ENCODE results near the gene CSTF1. TPM values are rescaled to one million over a fixed set of nuclear protein-coding genes. Genes with fewer than 3 reads are reported as not detected.

CSTF1 gene
- total and polyA plus RNA-seq, 2 of the 4 experiments (the other 2 are of a cell fraction) = 48.8 to 105 TPM

GRCh38 chr20:56417402-56417801, 25.0 kb downstream of the CSTF1 start (continued):
- no peak for TF ChIP-seq BHLHE40 (IDR thresholded peaks at IDR 0.05; ENCODE audit: low read depth, low read length)
- TF ChIP-seq ELK1 (IDR thresholded peaks at IDR 0.05; ENCODE audit: borderline replicate concordance, low read depth, low read length) = no peak
- TF ChIP-seq CHD1 (IDR thresholded peaks at IDR 0.05; ENCODE audit: low read depth, low read length) = no peak

- H3K4ac ChIP-seq (ENCODE audit: low read depth, low read length) = peak overlapping the region; percentile 88
- peaks cover 41% of the 10 kb centered on the region for H3K4me1 ChIP-seq (ENCODE audit: control insufficient read depth, insufficient read depth, low read length)
- H4K5ac ChIP-seq (ENCODE audit: low read depth, low read length) = peak overlapping the region; percentile 75; the same call in 1 of the 2 replicates
- ATAC-seq (ENCODE audit: low read depth) (no peak), DNase-seq (peak; percentile 58)
- H3K4me3 ChIP-seq (ENCODE audit: insufficient read depth, low read depth, low read length) = no peak overlapping the region
- H3K18ac ChIP-seq (ENCODE audit: low read depth, low read length) = peak overlapping the region; percentile 74
- no TSS peak for BruUV-seq (replicated peaks)
- peak overlapping the region; percentile 5; the same call in 1 of the 2 replicates for H3K4me2 ChIP-seq (ENCODE audit: low read depth, low read length)
- H3K14ac ChIP-seq (replicated peaks; ENCODE audit: low read depth, low read length) = peak overlapping the region; percentile 91
- WGBS, 2 experiments (ENCODE audit: extremely low coverage in 2 of 2, insufficient read length in 1 of 2) = 100% methylated on average over 1 of the region's 4 CpGs; no CpG with 5 or more reads in 1 of the 2 experiments
- in situ Hi-C loops (cut with MboI; ENCODE audit: low sequenced_read_pairs) = no loop called here
- peak overlapping the region; percentile 72 to 94 for H4K8ac ChIP-seq (ENCODE audit: low read depth in 2 of 2, low read length in 2 of 2)
- ChIA-PET POLR2A (ENCODE audit: unreplicated experiment) (interaction anchor here (1.9 kb wide), 1 partner anchor 11 kb away, joined by 7 read pairs; no protein-coding TSS in a partner anchor), CTCF (interaction anchor here (1.0 to 1.6 kb wide), 3 partner anchors 10 to 17 kb away, joined by 3 to 4 read pairs (median 3); no protein-coding TSS in a partner anchor)
- intact Hi-C loops (cut with micrococcal nuclease) = no loop called here
- no peaks in the 10 kb centered on the region for H3K27me3 ChIP-seq (ENCODE audit: control insufficient read depth, insufficient read depth, low read length)
- peak overlapping the region; percentile 29 for H2AK9ac ChIP-seq (replicated peaks; ENCODE audit: low read depth, low read length, poor library complexity)
- H3K56ac ChIP-seq (ENCODE audit: extremely low read depth, insufficient read depth, low read length) = peak overlapping the region; percentile 40; the same call in 1 of the 2 replicates
- H2AFZ ChIP-seq (replicated peaks; ENCODE audit: low read length, poor library complexity) = peak overlapping the region; percentile 15
- H3K9ac ChIP-seq (ENCODE audit: low read depth, low read length) = no peak overlapping the region
- H3K9me1 ChIP-seq (ENCODE audit: insufficient read depth, low read length) = peaks cover 36% of the 10 kb centered on the region
- H3K27ac ChIP-seq (ENCODE audit: insufficient read depth, low read length) = peak overlapping the region; percentile 89
- dilution Hi-C loops (cut with HindIII; ENCODE audit: low sequenced_read_pairs, unreplicated experiment) = no loop called here
- peak overlapping the region; percentile 86 for H2BK5ac ChIP-seq (ENCODE audit: low read depth, low read length, poor library complexity, severe bottlenecking)
- peaks cover 23% of the 10 kb centered on the region for H3K36me3 ChIP-seq (ENCODE audit: control insufficient read depth, insufficient read depth, low read length)
- H3K9me3 ChIP-seq (ENCODE audit: control insufficient read depth, insufficient read depth, low read length) = no peaks in the 10 kb centered on the region
- peak overlapping the region; percentile 94 for H2BK120ac ChIP-seq (ENCODE audit: low read depth, low read length)
- no peaks in the 10 kb centered on the region for H4K20me1 ChIP-seq (ENCODE audit: insufficient read depth, low read length)
- H2AK5ac ChIP-seq (ENCODE audit: low read depth, low read length) = peak overlapping the region; percentile 95
- peak overlapping the region; percentile 96 for H2BK20ac ChIP-seq (ENCODE audit: low read depth, low read length)
- peak overlapping the region; percentile 84 for H4K91ac ChIP-seq (ENCODE audit: insufficient read depth, low read depth, low read length)
- peaks cover 31 to 66% of the 10 kb centered on the region in 2 experiments for H3K79me1 ChIP-seq (ENCODE audit: low read depth in 1 of 2, low read length in 2 of 2)
- peak overlapping the region; percentile 94 for H2BK15ac ChIP-seq (ENCODE audit: low read depth, low read length)
- H3K23ac ChIP-seq (ENCODE audit: low read depth, low read length) = peak overlapping the region; percentile 85; the same call in 1 of the 2 replicates
- TF ChIP-seq NFE2L2 (IDR thresholded peaks at IDR 0.05; ENCODE audit: low read depth, low read length) = no peak
- TF ChIP-seq, protein P1, sequence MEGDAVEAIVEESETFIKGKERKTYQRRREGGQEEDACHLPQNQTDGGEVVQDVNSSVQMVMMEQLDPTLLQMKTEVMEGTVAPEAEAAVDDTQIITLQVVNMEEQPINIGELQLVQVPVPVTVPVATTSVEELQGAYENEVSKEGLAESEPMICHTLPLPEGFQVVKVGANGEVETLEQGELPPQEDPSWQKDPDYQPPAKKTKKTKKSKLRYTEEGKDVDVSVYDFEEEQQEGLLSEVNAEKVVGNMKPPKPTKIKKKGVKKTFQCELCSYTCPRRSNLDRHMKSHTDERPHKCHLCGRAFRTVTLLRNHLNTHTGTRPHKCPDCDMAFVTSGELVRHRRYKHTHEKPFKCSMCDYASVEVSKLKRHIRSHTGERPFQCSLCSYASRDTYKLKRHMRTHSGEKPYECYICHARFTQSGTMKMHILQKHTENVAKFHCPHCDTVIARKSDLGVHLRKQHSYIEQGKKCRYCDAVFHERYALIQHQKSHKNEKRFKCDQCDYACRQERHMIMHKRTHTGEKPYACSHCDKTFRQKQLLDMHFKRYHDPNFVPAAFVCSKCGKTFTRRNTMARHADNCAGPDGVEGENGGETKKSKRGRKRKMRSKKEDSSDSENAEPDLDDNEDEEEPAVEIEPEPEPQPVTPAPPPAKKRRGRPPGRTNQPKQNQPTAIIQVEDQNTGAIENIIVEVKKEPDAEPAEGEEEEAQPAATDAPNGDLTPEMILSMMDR (conservative IDR thresholded peaks at IDR 0.05; ENCODE audit: low read depth, low read length) = no peak
- no peak for TF ChIP-seq MXI1 (IDR thresholded peaks at IDR 0.05; ENCODE audit: borderline replicate concordance, low read depth, low read length)
- TF ChIP-seq MAZ (IDR thresholded peaks at IDR 0.05; ENCODE audit: borderline replicate concordance, low read depth, low read length) = no peak
- TF ChIP-seq FOS (IDR thresholded peaks at IDR 0.05; ENCODE audit: low read depth, low read length) = no peak
- no peak for TF ChIP-seq SMC3 (IDR thresholded peaks at IDR 0.05; ENCODE audit: low read depth, low read length)
- TF ChIP-seq POLR2A (IDR thresholded peaks at IDR 0.05; ENCODE audit: low read depth, low read length) = no peak
- no peak for TF ChIP-seq RAD21 (IDR thresholded peaks at IDR 0.05; ENCODE audit: low read length)
- TF ChIP-seq USF2 (IDR thresholded peaks at IDR 0.05; ENCODE audit: low read depth, low read length) = no peak
- TF ChIP-seq MAFK (IDR thresholded peaks at IDR 0.05; ENCODE audit: low read depth, low read length) = no peak
Measured at GRCh38 chr20:56417911-56418310, 25.5 kb downstream of the CSTF1 start.
